WTC11 (cell line): ENCODE measurements around the gene ATP8B3.
"Not testable (repeated sequence)": the region's sequence is repeated elsewhere in the genome, so short reads cannot be mapped to it uniquely, and the experiment has no call there.

ENCODE experiments used
- CDX4 ChIP-seq: fragments of 250-450 bp; sonication (Bioruptor Pico); IDR thresholded peaks from 2 replicates; pipeline ENCODE4 v1.9.0; 2021; ENCODE audit warnings: moderate library complexity, mild to moderate bottlenecking, inconsistent platforms, borderline replicate concordance
- CTCF ChIP-seq: fragments of 200-600 bp; IDR thresholded peaks from 2 replicates; pipeline ENCODE4 v1.8.0; 2022; ENCODE audit warnings: antibody characterized with exemption
- NFE2L1 ChIP-seq: sonication (generic); formaldehyde crosslinking; IDR thresholded peaks from 2 replicates; pipeline ENCODE4 v1.8.1; 2023; ENCODE audit warnings: missing genetic modification reagents

- not testable (repeated sequence) for TF ChIP-seq CTCF; CDX4 (CRISPR knock-in tag); NFE2L1
Observed at GRCh38 chr19:1797313-1797712, 14.8 kb downstream of the ATP8B3 start.
